Colonic mucosa (tissue), 4 donors: ENCODE data around the gene AGRN. TPM values are rescaled to one million over a fixed set of nuclear protein-coding genes. Genes with fewer than 3 reads are reported as not detected.
A peak's percentile ranks its signal among the peaks of the same experiment; 100 is the strongest.

Source experiments
- DNase-seq: peaks from one replicate; pipeline ENCODE4 v3.0.0-alpha.2; 2020
- H3K27ac ChIP-seq: fragments of 200-600 bp; one replicate; pipeline ENCODE4 v1.8.0; 2021
- H3K27me3 ChIP-seq: fragments of 200-600 bp; one replicate; pipeline ENCODE4 v1.8.0; 2021
- H3K36me3 ChIP-seq: fragments of 200-600 bp; one replicate; pipeline ENCODE4 v1.8.0; 2021
- H3K4me1 ChIP-seq: fragments of 200-600 bp; one replicate; pipeline ENCODE4 v1.8.0; 2021; ENCODE audit warnings: mild to moderate bottlenecking
- H3K4me3 ChIP-seq: fragments of 200-600 bp; one replicate; pipeline ENCODE4 v1.8.0; 2021
- H3K9ac ChIP-seq, 2 donors: one replicate each; pipeline ENCODE4 v1.7.0; 2013; ENCODE audit warnings: control low read depth in 2 of 2, low read depth in 2 of 2, low read length in 2 of 2
- H3K9me3 ChIP-seq: fragments of 200-600 bp; one replicate; pipeline ENCODE4 v1.8.0; 2021
- intact Hi-C: fragments of 100-400 bp; cut with DNase I; formaldehyde crosslinking; loops from one replicate; pipeline ENCODE4 v1.14.1; 2022
- total RNA-seq, 2 donors: library from RNA; stranded (reverse); fragmentation: NEBNext Ultra II Directional in 1 of 2; extraction: Animal tissue kit (Norgen Biotek cat#: 25700) in 1 of 2; gene quantifications; one replicate each; pipeline ENCODE4 v1.2.1, GENCODE V29; 2021
- TF ChIP-seq, protein P1 (sequence below): fragments of 200-600 bp; IDR thresholded peaks from one replicate; pipeline ENCODE4 v1.8.0; 2022; ENCODE audit warnings: antibody characterized with exemption, mild to moderate bottlenecking
- donor health status: healthy.
- donor health status: DM: no; HTN: no; CAD: no.
- donor health status: DM: no; HTN: no; CAD: no.

AGRN gene
- total RNA-seq, 2 donors from 2014 or later, result 68.1 to 106 TPM

DNA sequence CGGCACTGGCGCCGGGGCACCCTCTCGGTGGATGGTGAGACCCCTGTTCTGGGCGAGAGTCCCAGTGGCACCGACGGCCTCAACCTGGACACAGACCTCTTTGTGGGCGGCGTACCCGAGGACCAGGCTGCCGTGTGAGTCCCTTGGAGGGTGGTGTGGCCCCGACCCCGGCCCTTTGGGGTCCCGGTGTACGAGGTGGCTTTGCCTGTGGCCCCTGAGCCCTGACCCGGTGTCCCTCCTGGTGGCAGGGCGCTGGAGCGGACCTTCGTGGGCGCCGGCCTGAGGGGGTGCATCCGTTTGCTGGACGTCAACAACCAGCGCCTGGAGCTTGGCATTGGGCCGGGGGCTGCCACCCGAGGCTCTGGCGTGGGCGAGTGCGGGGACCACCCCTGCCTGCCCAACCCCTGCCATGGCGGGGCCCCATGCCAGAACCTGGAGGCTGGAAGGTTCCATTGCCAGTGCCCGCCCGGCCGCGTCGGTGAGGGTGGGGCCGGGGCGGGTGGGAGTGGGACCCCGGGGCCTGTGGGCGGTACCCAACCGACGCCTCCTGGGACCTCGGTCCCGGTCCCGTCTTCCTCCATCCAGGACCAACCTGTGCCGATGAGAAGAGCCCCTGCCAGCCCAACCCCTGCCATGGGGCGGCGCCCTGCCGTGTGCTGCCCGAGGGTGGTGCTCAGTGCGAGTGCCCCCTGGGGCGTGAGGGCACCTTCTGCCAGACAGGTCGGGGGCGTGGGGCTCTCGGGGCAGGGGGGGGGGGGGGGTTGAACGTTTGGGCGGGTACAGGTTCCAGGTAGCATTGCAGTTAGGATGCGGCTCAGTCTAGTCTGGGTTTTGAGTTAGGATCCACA, 29.6 kb downstream of the AGRN start:
- Histone ChIP-seq H3K27me3 (no peaks in the 10 kb centered on the region), H3K9ac (no peak overlapping the region), H3K4me3 (no peak overlapping the region), H3K36me3 (no peaks in the 10 kb centered on the region), H3K4me1 (no peaks in the 10 kb centered on the region), H3K9me3 (no peaks in the 10 kb centered on the region), H3K27ac (no peak overlapping the region)
- intact Hi-C loops, result no loop called here
- TF ChIP-seq, protein P1, sequence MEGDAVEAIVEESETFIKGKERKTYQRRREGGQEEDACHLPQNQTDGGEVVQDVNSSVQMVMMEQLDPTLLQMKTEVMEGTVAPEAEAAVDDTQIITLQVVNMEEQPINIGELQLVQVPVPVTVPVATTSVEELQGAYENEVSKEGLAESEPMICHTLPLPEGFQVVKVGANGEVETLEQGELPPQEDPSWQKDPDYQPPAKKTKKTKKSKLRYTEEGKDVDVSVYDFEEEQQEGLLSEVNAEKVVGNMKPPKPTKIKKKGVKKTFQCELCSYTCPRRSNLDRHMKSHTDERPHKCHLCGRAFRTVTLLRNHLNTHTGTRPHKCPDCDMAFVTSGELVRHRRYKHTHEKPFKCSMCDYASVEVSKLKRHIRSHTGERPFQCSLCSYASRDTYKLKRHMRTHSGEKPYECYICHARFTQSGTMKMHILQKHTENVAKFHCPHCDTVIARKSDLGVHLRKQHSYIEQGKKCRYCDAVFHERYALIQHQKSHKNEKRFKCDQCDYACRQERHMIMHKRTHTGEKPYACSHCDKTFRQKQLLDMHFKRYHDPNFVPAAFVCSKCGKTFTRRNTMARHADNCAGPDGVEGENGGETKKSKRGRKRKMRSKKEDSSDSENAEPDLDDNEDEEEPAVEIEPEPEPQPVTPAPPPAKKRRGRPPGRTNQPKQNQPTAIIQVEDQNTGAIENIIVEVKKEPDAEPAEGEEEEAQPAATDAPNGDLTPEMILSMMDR, result no peak
- DNase-seq, result no peak

DNA sequence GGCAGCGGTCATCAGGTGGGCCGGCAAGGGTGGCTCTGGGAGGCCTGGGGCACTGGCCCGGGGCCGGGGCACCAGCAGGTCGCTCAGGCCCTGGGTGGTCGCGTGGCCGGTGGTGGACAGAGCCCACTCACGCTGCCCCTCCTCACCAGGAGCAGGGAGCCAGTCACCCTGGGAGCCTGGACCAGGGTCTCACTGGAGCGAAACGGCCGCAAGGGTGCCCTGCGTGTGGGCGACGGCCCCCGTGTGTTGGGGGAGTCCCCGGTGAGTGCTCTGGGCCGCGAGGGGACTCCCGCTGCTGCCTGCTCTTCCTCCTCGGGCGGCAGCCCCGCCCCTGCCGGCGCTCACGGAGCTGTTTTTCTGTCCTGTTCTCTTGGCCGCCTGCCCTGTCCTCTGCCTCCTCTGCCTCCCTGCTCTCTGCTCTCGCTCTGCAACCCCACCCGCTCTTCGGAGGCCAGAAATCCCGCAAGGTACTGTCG, 30.7 kb downstream of the AGRN start:
- intact Hi-C loops, result no loop called here

DNA sequence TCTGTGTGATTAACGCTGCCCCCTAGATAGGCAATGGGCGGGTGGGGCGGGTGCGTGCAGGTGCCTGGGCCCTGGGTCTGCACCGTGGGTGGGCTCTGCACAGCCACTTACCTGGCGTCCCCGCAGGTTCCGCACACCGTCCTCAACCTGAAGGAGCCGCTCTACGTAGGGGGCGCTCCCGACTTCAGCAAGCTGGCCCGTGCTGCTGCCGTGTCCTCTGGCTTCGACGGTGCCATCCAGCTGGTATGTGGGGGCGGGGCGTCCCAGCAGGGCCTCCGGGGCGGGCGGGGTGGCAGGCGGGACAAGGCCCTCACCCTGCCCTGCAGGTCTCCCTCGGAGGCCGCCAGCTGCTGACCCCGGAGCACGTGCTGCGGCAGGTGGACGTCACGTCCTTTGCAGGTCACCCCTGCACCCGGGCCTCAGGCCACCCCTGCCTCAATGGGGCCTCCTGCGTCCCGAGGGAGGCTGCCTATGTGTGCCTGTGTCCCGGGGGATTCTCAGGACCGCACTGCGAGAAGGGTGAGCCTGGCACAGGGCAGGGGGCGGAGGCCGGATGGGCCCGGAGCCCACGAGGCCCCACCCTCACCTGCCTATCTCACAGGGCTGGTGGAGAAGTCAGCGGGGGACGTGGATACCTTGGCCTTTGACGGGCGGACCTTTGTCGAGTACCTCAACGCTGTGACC, 31.3 kb downstream of the AGRN start:
- Histone ChIP-seq H3K9ac (no peak overlapping the region), H3K4me3 (no peak overlapping the region), H3K27me3 (no peaks in the 10 kb centered on the region), H3K27ac (no peak overlapping the region), H3K36me3 (no peaks in the 10 kb centered on the region), H3K4me1 (no peaks in the 10 kb centered on the region), H3K9me3 (no peaks in the 10 kb centered on the region)
- DNase-seq, result no peak
- intact Hi-C loops, result no loop called here
- TF ChIP-seq, protein P1, result no peak

More for the DNA sequence above, 30.7 kb downstream of the AGRN start:
- peak; percentile 68 for DNase-seq
- Histone ChIP-seq H3K9ac (no peak overlapping the region), H3K4me3 (no peak overlapping the region), H3K27ac (no peak overlapping the region), H3K36me3 (no peaks in the 10 kb centered on the region), H3K9me3 (no peaks in the 10 kb centered on the region), H3K27me3 (no peaks in the 10 kb centered on the region), H3K4me1 (no peaks in the 10 kb centered on the region)
- TF ChIP-seq, protein P1, result no peak

DNA sequence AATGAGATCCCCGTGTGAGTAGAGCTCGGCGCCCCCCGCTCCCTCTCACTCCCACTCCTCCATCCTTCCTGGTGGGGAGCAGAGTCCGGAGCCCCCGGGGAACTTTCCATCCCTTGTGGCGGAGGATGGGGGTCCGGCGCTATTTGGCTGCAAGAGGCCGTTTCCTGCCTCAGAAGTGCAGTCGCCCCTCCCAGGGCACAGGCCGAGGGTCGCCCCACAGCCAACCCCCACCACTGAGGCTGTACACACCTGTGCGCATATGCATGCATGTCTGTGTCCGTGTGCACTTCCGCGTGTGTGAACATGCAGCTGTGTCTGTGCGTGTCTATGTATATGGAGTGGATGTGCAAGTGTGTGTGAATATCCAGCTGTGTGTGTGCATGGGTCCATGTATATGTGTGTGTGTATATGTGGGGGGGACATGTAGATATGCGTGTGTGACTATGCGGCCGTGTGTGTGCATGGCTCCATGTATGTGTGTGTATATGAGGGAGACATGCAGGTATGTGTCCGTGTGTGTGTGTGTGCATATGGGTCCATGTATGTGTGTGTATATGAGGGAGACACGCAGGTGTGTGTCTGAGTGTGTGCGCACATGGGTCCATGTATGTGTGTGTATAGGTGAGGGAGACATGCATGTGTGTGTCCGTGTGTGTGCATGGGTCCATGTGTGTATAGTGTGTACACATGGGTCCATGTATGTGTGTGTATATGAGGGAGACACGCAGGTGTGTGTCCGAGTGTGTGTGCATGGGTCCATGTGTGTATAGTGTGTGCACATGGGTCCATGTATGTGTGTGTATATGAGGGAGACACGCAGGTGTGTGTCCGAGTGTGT, 32.3 kb downstream of the AGRN start:
- Histone ChIP-seq H3K9ac (no peak overlapping the region), H3K4me1 (no peaks in the 10 kb centered on the region), H3K4me3 (no peak overlapping the region), H3K27ac (no peak overlapping the region), H3K27me3 (no peaks in the 10 kb centered on the region), H3K9me3 (no peaks in the 10 kb centered on the region), H3K36me3 (no peaks in the 10 kb centered on the region)
- DNase-seq, result no peak
- TF ChIP-seq, protein P1, result no peak
- intact Hi-C loops, result no loop called here

DNA sequence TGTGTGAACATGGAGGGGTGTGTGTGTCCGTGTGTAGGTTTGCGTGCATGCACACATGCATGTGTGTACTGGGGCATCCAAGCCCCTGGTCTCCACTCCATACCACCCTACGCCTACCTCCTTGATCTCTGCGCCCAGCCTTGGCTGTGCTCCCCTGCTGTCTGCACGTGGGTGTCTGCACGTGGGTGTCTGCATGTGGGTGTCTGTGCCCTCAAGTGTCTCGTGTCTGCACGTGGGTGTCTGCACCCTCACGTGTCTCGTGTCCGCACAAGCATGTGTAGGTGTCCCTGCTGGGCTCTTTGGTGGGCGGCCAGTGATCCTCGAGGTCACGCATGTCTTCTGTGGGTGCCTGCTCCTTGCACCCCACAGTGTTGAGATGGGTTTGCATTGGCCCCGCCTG, 33.1 kb downstream of the AGRN start:
- no peaks in the 10 kb centered on the region for H3K4me1 ChIP-seq
- H3K27me3 ChIP-seq, result peaks cover 2% of the 10 kb centered on the region
- H3K9me3 ChIP-seq, result no peaks in the 10 kb centered on the region
- no peak overlapping the region for H3K9ac ChIP-seq
- H3K27ac ChIP-seq, result no peak overlapping the region
- no peaks in the 10 kb centered on the region for H3K36me3 ChIP-seq
- TF ChIP-seq, protein P1, result no peak
- no peak for DNase-seq
- H3K4me3 ChIP-seq, result no peak overlapping the region
- intact Hi-C loops, result no loop called here
